Muscle layer of colon (tissue), 2 donors: ENCODE measurements around the gene BBS9.
A peak's percentile ranks its signal among the peaks of the same experiment; 100 is the strongest.
"Not testable (repeated sequence)": the region's sequence is repeated elsewhere in the genome, so short reads cannot be mapped to it uniquely, and the experiment has no call there.

Source experiments
- H3K27ac ChIP-seq: one replicate; pipeline ENCODE4 v1.7.0; 2013; ENCODE audit warnings: low read depth, mild to moderate bottlenecking, low read length, moderate library complexity
- H3K27me3 ChIP-seq, 2 donors: one replicate each; pipeline ENCODE4 v1.7.0; 2013; ENCODE audit warnings: low read length in 2 of 2, mild to moderate bottlenecking in 2 of 2; ENCODE audit not compliant: insufficient read depth in 2 of 2, control insufficient read depth in 1 of 2
- H3K36me3 ChIP-seq: one replicate; pipeline ENCODE4 v1.7.0; 2013; ENCODE audit warnings: mild to moderate bottlenecking, low read length; ENCODE audit not compliant: insufficient read depth
- H3K4me1 ChIP-seq: one replicate; pipeline ENCODE4 v1.7.0; 2013; ENCODE audit warnings: mild to moderate bottlenecking, low read length; ENCODE audit not compliant: insufficient read depth
- H3K4me3 ChIP-seq, 2 donors: one replicate each; pipeline ENCODE4 v1.7.0; 2013; ENCODE audit warnings: low read length in 2 of 2, low read depth in 1 of 2, mild to moderate bottlenecking in 1 of 2, moderate library complexity in 1 of 2
- H3K9ac ChIP-seq: one replicate; pipeline ENCODE4 v1.7.0; 2013; ENCODE audit warnings: low read length
- H3K9me3 ChIP-seq: one replicate; pipeline ENCODE4 v1.7.0; 2013; ENCODE audit warnings: mild to moderate bottlenecking, low read length
- donor health status: abdominal sarcoma.
- donor health status: Adenocarcinoma of cecum.

The BBS9 gene

GRCh38 chr7:33128990-33129805, at the start of gene BBS9:
TSS of gene BBS9 (plus strand) at chr7:33129564. CDS start at chr7:33146253, 16,689 bp downstream.
- H3K9ac ChIP-seq, result peak within 1 kb of the TSS; percentile 67
- no peaks in the 10 kb centered on the region for H3K9me3 ChIP-seq
- peaks cover 15% of the 10 kb centered on the region for H3K4me1 ChIP-seq
- H3K36me3 ChIP-seq, result no peaks in the 10 kb centered on the region
- H3K27ac ChIP-seq, result peak within 1 kb of the TSS; percentile 91
- no peaks in the 10 kb centered on the region for H3K27me3 ChIP-seq
- peak within 1 kb of the TSS; percentile 58 to 91 for H3K4me3 ChIP-seq

- no peaks in the 10 kb centered on the region for H3K27me3 ChIP-seq
Observed at GRCh38 chr7:33079763-33080690, 49.3 kb upstream of the BBS9 start.

GRCh38 chr7:33087356-33087755, 42.0 kb upstream of the BBS9 start:
- H3K27me3 ChIP-seq, result no peaks in the 10 kb centered on the region
- no peak overlapping the region for H3K4me3 ChIP-seq
- no peaks in the 10 kb centered on the region for H3K9me3 ChIP-seq
- no peaks in the 10 kb centered on the region for H3K36me3 ChIP-seq
- H3K9ac ChIP-seq, result no peak overlapping the region
- H3K4me1 ChIP-seq, result no peaks in the 10 kb centered on the region
- no peak overlapping the region for H3K27ac ChIP-seq

More at GRCh38 chr7:33079763-33080690, 49.3 kb upstream of the BBS9 start:
- Histone ChIP-seq H3K4me1 (no peaks in the 10 kb centered on the region), H3K4me3 (no peak overlapping the region), H3K9ac (no peak overlapping the region), H3K36me3 (no peaks in the 10 kb centered on the region), H3K27ac (no peak overlapping the region), H3K9me3 (no peaks in the 10 kb centered on the region)

- H3K27ac ChIP-seq, result no peak overlapping the region
- H3K4me3 ChIP-seq, result no peak overlapping the region
- H3K9ac ChIP-seq, result no peak overlapping the region
- H3K27me3 ChIP-seq, result no peaks in the 10 kb centered on the region
- H3K36me3 ChIP-seq, result no peaks in the 10 kb centered on the region
- no peaks in the 10 kb centered on the region for H3K9me3 ChIP-seq
- no peaks in the 10 kb centered on the region for H3K4me1 ChIP-seq
Observed at GRCh38 chr7:33087858-33088257, 41.5 kb upstream of the BBS9 start.

GRCh38 chr7:33089142-33089541, 40.2 kb upstream of the BBS9 start:
- Histone ChIP-seq H3K27ac (no peak overlapping the region), H3K9me3 (no peaks in the 10 kb centered on the region), H3K4me3 (no peak overlapping the region), H3K36me3 (peaks cover 9% of the 10 kb centered on the region), H3K9ac (no peak overlapping the region), H3K4me1 (no peaks in the 10 kb centered on the region), H3K27me3 (no peaks in the 10 kb centered on the region)

GRCh38 chr7:33091111-33091531, 38.2 kb upstream of the BBS9 start:
- Histone ChIP-seq H3K4me1 (no peaks in the 10 kb centered on the region), H3K36me3 (peaks cover 23% of the 10 kb centered on the region), H3K9me3 (no peaks in the 10 kb centered on the region), H3K9ac (no peak overlapping the region), H3K27me3 (no peaks in the 10 kb centered on the region), H3K27ac (no peak overlapping the region), H3K4me3 (no peak overlapping the region)

GRCh38 chr7:33091641-33092191, 37.6 kb upstream of the BBS9 start:
- Histone ChIP-seq H3K27me3 (no peaks in the 10 kb centered on the region), H3K27ac (no peak overlapping the region), H3K9me3 (no peaks in the 10 kb centered on the region), H3K4me3 (no peak overlapping the region), H3K36me3 (peaks cover 29% of the 10 kb centered on the region), H3K9ac (no peak overlapping the region), H3K4me1 (no peaks in the 10 kb centered on the region)

GRCh38 chr7:33093266-33093665, 36.1 kb upstream of the BBS9 start:
- no peaks in the 10 kb centered on the region for H3K4me1 ChIP-seq
- no peak overlapping the region for H3K27ac ChIP-seq
- no peak overlapping the region for H3K4me3 ChIP-seq
- H3K9me3 ChIP-seq, result no peaks in the 10 kb centered on the region
- H3K9ac ChIP-seq, result no peak overlapping the region
- peaks cover 44% of the 10 kb centered on the region for H3K36me3 ChIP-seq
- no peaks in the 10 kb centered on the region for H3K27me3 ChIP-seq

- H3K27ac ChIP-seq, H3K9ac ChIP-seq, H3K4me3 ChIP-seq, H3K4me1 ChIP-seq, H3K9me3 ChIP-seq, H3K27me3 ChIP-seq: not testable (repeated sequence)
- H3K36me3 ChIP-seq, result peaks cover 55% of the 10 kb centered on the region
Observed at GRCh38 chr7:33094745-33095275, 34.6 kb upstream of the BBS9 start.

GRCh38 chr7:33099154-33099940, 30.0 kb upstream of the BBS9 start:
- Histone ChIP-seq H3K27me3 (no peaks in the 10 kb centered on the region), H3K27ac (no peak overlapping the region), H3K36me3 (peaks cover 63% of the 10 kb centered on the region)

More at GRCh38 chr7:33099154-33099940, 30.0 kb upstream of the BBS9 start:
- Histone ChIP-seq H3K4me3 (no peak overlapping the region), H3K4me1 (no peaks in the 10 kb centered on the region), H3K9ac (no peak overlapping the region), H3K9me3 (no peaks in the 10 kb centered on the region)
